DND-41 (cell line): ENCODE measurements around the gene KCNMA1.

Experiments used
- ATAC-seq: fragments of 200-7000 bp; cut with Tn5 transposase; 3 replicates; pipeline ENCODE4 v1.9.1; 2021; ENCODE audit warnings: low read depth; ENCODE audit not compliant: insufficient read depth
- DNase-seq: peaks from one replicate; pipeline ENCODE4 v3.0.0-alpha.2; 2020
- H2AFZ ChIP-seq: 2 replicates; pipeline ENCODE4 v1.6.0; 2012; ENCODE audit warnings: low read depth, low read length
- H3K27ac ChIP-seq: 2 replicates; pipeline ENCODE4 v1.5.1; 2012; ENCODE audit warnings: low read length, inconsistent platforms
- H3K27me3 ChIP-seq: fragments of 200-600 bp; sonication (generic); 2 replicates; pipeline ENCODE4 v1.6.0; 2012; ENCODE audit warnings: low read length, mild to moderate bottlenecking, inconsistent platforms; ENCODE audit not compliant: insufficient read depth, poor library complexity
- H3K36me3 ChIP-seq: 2 replicates; pipeline ENCODE4 v1.5.1; 2012; ENCODE audit warnings: low read length, inconsistent platforms; ENCODE audit not compliant: insufficient read depth
- H3K4me1 ChIP-seq: 2 replicates; pipeline ENCODE4 v1.5.1; 2012; ENCODE audit warnings: mild to moderate bottlenecking, low read length; ENCODE audit not compliant: insufficient read depth
- H3K4me2 ChIP-seq: 2 replicates; pipeline ENCODE4 v1.6.0; 2012; ENCODE audit warnings: mild to moderate bottlenecking, moderate library complexity, low read length, inconsistent platforms; ENCODE audit not compliant: insufficient read depth
- H3K4me3 ChIP-seq, 2 experiments: fragments of 200-600 bp in 1 of 2; shearing (Covaris generic) in 1 of 2; 2 replicates each; pipeline ENCODE4 v1.5.1; 2012 to 2016; ENCODE audit warnings: inconsistent platforms in 2 of 2, low read length in 2 of 2, mild to moderate bottlenecking in 2 of 2, low read depth in 1 of 2, moderate library complexity in 1 of 2
- H3K79me2 ChIP-seq: 2 replicates; pipeline ENCODE4 v1.6.0; 2012; ENCODE audit warnings: low read length, inconsistent platforms; ENCODE audit not compliant: insufficient read depth
- H3K9ac ChIP-seq: 2 replicates; pipeline ENCODE4 v1.6.0; 2012; ENCODE audit warnings: low read depth, mild to moderate bottlenecking, inconsistent platforms, low read length, moderate library complexity
- H3K9me3 ChIP-seq: 2 replicates; pipeline ENCODE4 v1.5.1; 2012; ENCODE audit warnings: low read length, moderate library complexity, mild to moderate bottlenecking, inconsistent platforms; ENCODE audit not compliant: insufficient read depth, severe bottlenecking
- H4K20me1 ChIP-seq: 2 replicates; pipeline ENCODE4 v1.6.0; 2012; ENCODE audit warnings: low read length; ENCODE audit not compliant: insufficient read depth
- CTCF ChIP-seq: IDR thresholded peaks from 2 replicates; pipeline ENCODE4 v1.5.1; 2012; ENCODE audit warnings: borderline replicate concordance, low read length, moderate library complexity, mild to moderate bottlenecking; ENCODE audit not compliant: poor library complexity, severe bottlenecking; ENCODE audit errors: extremely low read depth
- EZH2 ChIP-seq: IDR thresholded peaks from 3 replicates; pipeline ENCODE4 v1.6.1; 2012; ENCODE audit warnings: borderline replicate concordance, low read depth, mild to moderate bottlenecking, moderate library complexity, low read length, inconsistent platforms; ENCODE audit not compliant: severe bottlenecking

Gene KCNMA1

GRCh38 chr10:77374189-77374656, 263.4 kb downstream of the KCNMA1 start:
- Histone ChIP-seq H3K9me3 (no peaks in the 10 kb centered on the region), H3K79me2 (no peaks in the 10 kb centered on the region), H3K9ac (no peak overlapping the region), H3K4me1 (no peaks in the 10 kb centered on the region), H2AFZ (no peak overlapping the region), H3K27ac (no peak overlapping the region), H3K4me2 (no peak overlapping the region), H3K36me3 (no peaks in the 10 kb centered on the region), H4K20me1 (no peaks in the 10 kb centered on the region), H3K4me3 (no peak overlapping the region), H3K27me3 (no peaks in the 10 kb centered on the region)
- DNase-seq (no peak), ATAC-seq (no peak)
- TF ChIP-seq EZH2 (no peak), CTCF (no peak)

- Histone ChIP-seq H2AFZ (no peak overlapping the region), H3K36me3 (no peaks in the 10 kb centered on the region), H3K27me3 (no peaks in the 10 kb centered on the region), H3K79me2 (no peaks in the 10 kb centered on the region), H4K20me1 (no peaks in the 10 kb centered on the region), H3K27ac (no peak overlapping the region), H3K4me2 (no peak overlapping the region), H3K4me1 (no peaks in the 10 kb centered on the region), H3K9me3 (no peaks in the 10 kb centered on the region), H3K4me3 (no peak overlapping the region), H3K9ac (no peak overlapping the region)
- no peak for DNase-seq
- TF ChIP-seq CTCF (no peak), EZH2 (no peak)
- no peak for ATAC-seq
Measured at GRCh38 chr10:77371848-77372799, 265.5 kb downstream of the KCNMA1 start.

GRCh38 chr10:77371421-77371820, 266.2 kb downstream of the KCNMA1 start:
- H3K9ac ChIP-seq: no peak overlapping the region
- H3K79me2 ChIP-seq: no peaks in the 10 kb centered on the region
- TF ChIP-seq CTCF (no peak), EZH2 (no peak)
- H4K20me1 ChIP-seq: no peaks in the 10 kb centered on the region
- H3K27me3 ChIP-seq: no peaks in the 10 kb centered on the region
- no peaks in the 10 kb centered on the region for H3K9me3 ChIP-seq
- no peak for DNase-seq
- no peak for ATAC-seq
- no peak overlapping the region for H3K4me2 ChIP-seq
- no peak overlapping the region for H3K27ac ChIP-seq
- H2AFZ ChIP-seq: no peak overlapping the region
- H3K36me3 ChIP-seq: no peaks in the 10 kb centered on the region
- no peak overlapping the region for H3K4me3 ChIP-seq
- H3K4me1 ChIP-seq: no peaks in the 10 kb centered on the region
